B cell (primary cell): ENCODE data around the gene LAMA2. TPM values are rescaled to one million over a fixed set of nuclear protein-coding genes. Genes with fewer than 3 reads are reported as not detected.

Experiments
- ATAC-seq: fragments of 200-7000 bp; cut with Tn5 transposase; one replicate; pipeline ENCODE4 v1.10.0; 2021; ENCODE audit warnings: low read depth, mild to moderate bottlenecking, moderate number of reproducible peaks, moderate library complexity
- CTCF ChIA-PET: fragments of 350-600 bp; sonication (Branson Sonifier 250); formaldehyde crosslinking; loops from one replicate; lab custom pipeline; 2021; ENCODE audit warnings: antibody characterized with exemption, inconsistent platforms; lab: Charles Lee
- POLR2A ChIA-PET: fragments of 350-600 bp; sonication (Branson Sonifier 250); formaldehyde crosslinking; loops from one replicate; lab custom pipeline; 2021; ENCODE audit warnings: antibody characterized with exemption; lab: Charles Lee
- DNase-seq: peaks from one replicate; pipeline ENCODE4 v3.0.0; 2013
- H2AFZ ChIP-seq: 2 replicates; pipeline ENCODE4 v1.6.1; 2012; ENCODE audit warnings: mild to moderate bottlenecking, low read depth, low read length; ENCODE audit not compliant: insufficient read depth, poor library complexity, severe bottlenecking
- H3K27ac ChIP-seq, 2 donors: 1 replicate in 1 of 2; 2 replicates in 1 of 2; pipeline ENCODE4 v1.5.1; 2012 to 2013; ENCODE audit warnings: low read length in 2 of 2, mild to moderate bottlenecking in 2 of 2, moderate library complexity in 1 of 2
- H3K27me3 ChIP-seq, 4 experiments: fragments of 200-600 bp in 1 of 4; sonication (generic) in 1 of 4; replicated peaks in 1 of 4; 1 replicate in 2 of 4; 2 replicates in 2 of 4; pipeline versions ENCODE4 v1.6.1 to v1.7.0; 2013 to 2016; ENCODE audit warnings: low read length in 3 of 4, mild to moderate bottlenecking in 2 of 4, mixed read lengths in 1 of 4, moderate library complexity in 1 of 4; ENCODE audit not compliant: insufficient read depth in 4 of 4, control insufficient read depth in 3 of 4; ENCODE audit errors: control extremely low read depth in 1 of 4
- H3K36me3 ChIP-seq, 2 experiments: replicated peaks in 1 of 2; 1 replicate in 1 of 2; 2 replicates in 1 of 2; pipeline versions ENCODE4 v1.6.1 to v1.7.1; 2013; ENCODE audit warnings: low read length in 1 of 2; ENCODE audit not compliant: insufficient read depth in 2 of 2, control insufficient read depth in 1 of 2; ENCODE audit errors: control extremely low read depth in 1 of 2, extremely low read depth in 1 of 2
- H3K4me1 ChIP-seq, 2 donors: fragments of 200-600 bp in 1 of 2; sonication (generic) in 1 of 2; 1 replicate in 1 of 2; 2 replicates in 1 of 2; pipeline versions ENCODE4 v1.5.1 to v1.6.1; 2013 to 2017; ENCODE audit warnings: low read length in 2 of 2; ENCODE audit not compliant: control insufficient read depth in 2 of 2, insufficient read depth in 2 of 2
- H3K4me2 ChIP-seq: replicated peaks from 2 replicates; pipeline ENCODE3; 2012; ENCODE audit warnings: mild to moderate bottlenecking, low read depth, low read length; ENCODE audit not compliant: poor library complexity, severe bottlenecking
- H3K4me3 ChIP-seq, 5 experiments: fragments of 200-600 bp in 1 of 5; sonication (generic) in 1 of 5; 1 replicate in 3 of 5; 2 replicates in 2 of 5; pipeline versions ENCODE4 v1.5.1 to v1.7.0; 2011 to 2016; ENCODE audit warnings: low read length in 4 of 5, mild to moderate bottlenecking in 4 of 5, low read depth in 2 of 5, control low read depth in 1 of 5, moderate library complexity in 1 of 5; ENCODE audit not compliant: insufficient read depth in 1 of 5; ENCODE audit errors: control extremely low read depth in 1 of 5, extremely low read depth in 1 of 5
- H3K79me2 ChIP-seq: fragments of 200-600 bp; sonication (generic); one replicate; pipeline ENCODE4 v1.6.0; 2016; ENCODE audit warnings: low read length; ENCODE audit not compliant: control insufficient read depth, insufficient read depth
- H3K9ac ChIP-seq: fragments of 200-600 bp; sonication (generic); 2 replicates; pipeline ENCODE4 v1.6.1; 2017; ENCODE audit warnings: mild to moderate bottlenecking, low read length, moderate library complexity
- H3K9me3 ChIP-seq, 3 donors: one replicate each; pipeline versions ENCODE4 v1.6.1 to v1.7.1; 2013; ENCODE audit warnings: low read length in 2 of 3; ENCODE audit not compliant: control insufficient read depth in 2 of 3, insufficient read depth in 1 of 3; ENCODE audit errors: control extremely low read depth in 1 of 3
- H4K20me1 ChIP-seq: 2 replicates; pipeline ENCODE4 v1.6.0; 2012; ENCODE audit warnings: mild to moderate bottlenecking, low read length; ENCODE audit not compliant: insufficient read depth, control insufficient read depth, poor library complexity, severe bottlenecking
- H3K27ac Mint-ChIP-seq: one replicate; pipeline ENCODE4 v1.8.0; 2021; ENCODE audit warnings: mixed read lengths
- H3K27me3 Mint-ChIP-seq: one replicate; pipeline ENCODE4 v1.8.0; 2021; ENCODE audit warnings: mixed read lengths
- H3K4me1 Mint-ChIP-seq: one replicate; pipeline ENCODE4 v1.8.0; 2021; ENCODE audit warnings: mixed read lengths
- H3K4me3 Mint-ChIP-seq: one replicate; pipeline ENCODE4 v1.8.0; 2021; ENCODE audit warnings: mixed read lengths
- H3K9me3 Mint-ChIP-seq: one replicate; pipeline ENCODE4 v1.8.0; 2022; ENCODE audit warnings: mixed read lengths; ENCODE audit not compliant: insufficient read depth
- CTCF ChIP-seq: fragments of 200-600 bp; IDR thresholded peaks from one replicate; pipeline ENCODE4 v1.8.0; 2022; ENCODE audit warnings: antibody characterized with exemption, mild to moderate bottlenecking
- EZH2 ChIP-seq: IDR thresholded peaks from 2 replicates; pipeline ENCODE4 v1.6.1; 2012; ENCODE audit warnings: borderline replicate concordance, low read depth, mild to moderate bottlenecking, moderate library complexity, low read length; ENCODE audit not compliant: insufficient read depth, poor library complexity, severe bottlenecking
- WGBS: methylation state at CpG from one replicate; pipeline ENCODE4 v1.1.5; 2013; ENCODE audit warnings: missing lambda C conversion rate; ENCODE audit not compliant: insufficient coverage; 5-methylcytosine and 5-hydroxymethylcytosine counted together
- intact Hi-C: fragments of 100-400 bp; cut with micrococcal nuclease; formaldehyde crosslinking; loops from one replicate; pipeline ENCODE4 v1.10.0; 2022
- polyA plus RNA-seq: library from polyadenylated mRNA; depleted of rRNA; stranded (reverse); fragments of >200 nt; gene quantifications from 2 replicates; pipeline ENCODE4 v1.2.3, GENCODE V29; 2012
- total RNA-seq, 2 donors: library from RNA; stranded (reverse); fragments of 120-200 nt in 1 of 2; gene quantifications; 1 replicate in 1 of 2; 2 replicates in 1 of 2; pipeline versions ENCODE4 v1.2.3 to v1.2.4, GENCODE V29; 2013 to 2022

Gene LAMA2
- total and polyA plus RNA-seq, 2 donors (not counting 1 experiment from before 2014, with no cell fraction given) = 0.16 TPM; not detected in 1

GRCh38 chr6:129555206-129555832, 672.4 kb downstream of the LAMA2 start:
- Histone ChIP-seq H3K4me2 (no peak overlapping the region), H2AFZ (no peak overlapping the region), H3K4me1 (no peaks in the 10 kb centered on the region), H4K20me1 (no peaks in the 10 kb centered on the region), H3K36me3 (no peaks in the 10 kb centered on the region), H3K9me3 (no peaks in the 10 kb centered on the region), H3K4me3 (no peak overlapping the region), H3K27ac (no peak overlapping the region), H3K27me3 (no peaks in the 10 kb centered on the region), H3K9ac (no peak overlapping the region), H3K79me2 (no peaks in the 10 kb centered on the region)
- no peak overlapping the region for H3K27ac Mint-ChIP-seq
- DNase-seq (no peak), ATAC-seq (no peak)
- H3K27me3 Mint-ChIP-seq = peaks cover 27% of the 10 kb centered on the region
- POLR2A ChIA-PET = no interaction called here
- intact Hi-C loops = no loop called here
- TF ChIP-seq CTCF = no peak
- TF ChIP-seq EZH2 = no peak
- H3K4me3 Mint-ChIP-seq = no peak overlapping the region
- CTCF ChIA-PET = no interaction called here
- no peaks in the 10 kb centered on the region for H3K9me3 Mint-ChIP-seq
- WGBS = no CpG with 5 or more reads among the region's 5 CpGs
- H3K4me1 Mint-ChIP-seq = no peaks in the 10 kb centered on the region

- Histone ChIP-seq H3K9ac (no peak overlapping the region), H3K9me3 (no peaks in the 10 kb centered on the region), H3K79me2 (no peaks in the 10 kb centered on the region), H4K20me1 (no peaks in the 10 kb centered on the region), H3K4me3 (no peak overlapping the region), H3K27me3 (no peaks in the 10 kb centered on the region), H3K4me1 (no peaks in the 10 kb centered on the region), H3K27ac (no peak overlapping the region), H3K4me2 (no peak overlapping the region), H2AFZ (no peak overlapping the region), H3K36me3 (no peaks in the 10 kb centered on the region)
- ChIA-PET CTCF (no interaction called here), POLR2A (no interaction called here)
- no peak for ATAC-seq
- TF ChIP-seq CTCF (no peak), EZH2 (no peak)
- no peaks in the 10 kb centered on the region for H3K9me3 Mint-ChIP-seq
- WGBS = no CpG with 5 or more reads among the region's 1 CpG
- intact Hi-C loops = no loop called here
- no peak overlapping the region for H3K27ac Mint-ChIP-seq
- no peak overlapping the region for H3K4me3 Mint-ChIP-seq
- no peak for DNase-seq
- no peaks in the 10 kb centered on the region for H3K4me1 Mint-ChIP-seq
- peaks cover 14% of the 10 kb centered on the region for H3K27me3 Mint-ChIP-seq
Measured at GRCh38 chr6:129558248-129558647, 675.3 kb downstream of the LAMA2 start.
